ENCODE measurements around the gene PLXNA2.

PLXNA2 gene

DNA sequence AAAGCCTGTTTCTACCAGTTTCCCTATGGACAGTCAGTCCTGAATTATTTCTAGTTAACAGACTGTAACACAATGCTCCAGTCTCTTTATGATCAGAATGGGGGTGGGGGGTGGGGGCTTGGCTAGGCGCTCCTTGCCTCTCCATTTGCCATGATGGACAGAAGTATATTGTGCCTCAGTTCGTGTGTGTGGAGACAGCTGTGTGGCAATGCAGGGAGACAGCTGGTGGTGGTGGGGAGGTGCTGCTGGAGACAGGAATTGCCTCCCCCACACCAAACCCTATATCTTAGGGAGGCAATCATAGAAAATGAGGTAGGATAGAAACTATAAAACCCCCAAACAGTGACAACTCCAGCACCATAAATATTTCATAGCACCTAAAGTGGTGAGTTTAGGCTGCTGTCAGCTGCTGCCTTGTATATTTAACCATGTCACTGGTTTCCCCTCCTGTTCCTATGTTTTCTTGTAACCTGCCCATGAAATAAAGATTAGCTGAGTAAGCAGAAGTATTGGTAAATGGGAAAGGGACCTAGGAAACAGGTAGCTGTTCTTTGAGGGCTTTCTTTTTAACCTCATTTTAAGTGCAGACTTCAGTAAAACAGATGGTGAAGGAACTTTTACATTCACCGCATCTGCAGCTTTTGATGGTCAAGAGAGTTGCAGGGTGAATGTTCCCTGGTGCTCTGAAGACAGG is 3.4 kb downstream of the PLXNA2 start:
- no peak for DNase-seq

DNA sequence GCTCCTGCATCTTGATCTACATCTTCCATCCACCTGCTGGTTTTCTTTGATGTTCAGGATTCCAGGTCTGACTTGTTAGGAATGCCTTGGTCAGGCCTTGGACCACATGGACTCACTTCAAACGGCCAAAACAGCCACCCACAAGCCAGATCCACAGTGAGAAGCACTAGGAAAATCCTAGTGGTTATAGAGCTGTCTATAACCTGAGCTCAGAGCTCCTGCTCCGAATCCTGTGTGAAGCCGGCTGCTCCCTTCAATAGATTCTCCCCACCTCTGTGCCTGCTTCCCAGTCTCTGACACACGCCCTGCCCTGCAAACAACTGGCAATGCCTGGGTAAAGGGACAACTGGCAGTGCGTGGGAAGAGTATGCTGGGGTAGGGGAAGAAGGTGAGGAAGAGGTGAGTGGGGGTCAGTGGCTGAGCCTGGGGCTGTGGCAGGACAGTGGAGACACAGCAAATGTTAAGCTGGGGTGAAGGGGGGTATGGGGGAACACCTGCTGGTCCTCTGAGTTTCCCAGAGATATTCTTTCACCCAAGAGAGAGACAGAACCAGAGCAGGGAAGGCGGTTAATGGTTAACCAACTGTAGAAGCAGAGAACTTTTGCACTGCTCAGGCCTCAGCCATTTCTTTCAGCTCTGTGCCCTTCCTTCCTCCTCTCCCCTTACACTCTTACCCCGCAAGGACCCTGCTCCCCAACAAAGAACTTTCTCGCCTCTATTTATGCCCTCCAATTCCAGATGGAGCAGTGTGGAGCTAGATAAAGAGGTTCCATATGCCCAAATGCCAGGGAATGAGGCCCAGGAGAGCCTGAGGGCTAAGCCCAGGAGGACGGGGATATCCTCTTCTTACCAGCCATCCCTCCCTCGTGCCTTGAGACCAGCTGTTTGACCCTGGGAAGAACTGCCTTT is 4.5 kb downstream of the PLXNA2 start:
- DNase-seq, result no peak

DNA sequence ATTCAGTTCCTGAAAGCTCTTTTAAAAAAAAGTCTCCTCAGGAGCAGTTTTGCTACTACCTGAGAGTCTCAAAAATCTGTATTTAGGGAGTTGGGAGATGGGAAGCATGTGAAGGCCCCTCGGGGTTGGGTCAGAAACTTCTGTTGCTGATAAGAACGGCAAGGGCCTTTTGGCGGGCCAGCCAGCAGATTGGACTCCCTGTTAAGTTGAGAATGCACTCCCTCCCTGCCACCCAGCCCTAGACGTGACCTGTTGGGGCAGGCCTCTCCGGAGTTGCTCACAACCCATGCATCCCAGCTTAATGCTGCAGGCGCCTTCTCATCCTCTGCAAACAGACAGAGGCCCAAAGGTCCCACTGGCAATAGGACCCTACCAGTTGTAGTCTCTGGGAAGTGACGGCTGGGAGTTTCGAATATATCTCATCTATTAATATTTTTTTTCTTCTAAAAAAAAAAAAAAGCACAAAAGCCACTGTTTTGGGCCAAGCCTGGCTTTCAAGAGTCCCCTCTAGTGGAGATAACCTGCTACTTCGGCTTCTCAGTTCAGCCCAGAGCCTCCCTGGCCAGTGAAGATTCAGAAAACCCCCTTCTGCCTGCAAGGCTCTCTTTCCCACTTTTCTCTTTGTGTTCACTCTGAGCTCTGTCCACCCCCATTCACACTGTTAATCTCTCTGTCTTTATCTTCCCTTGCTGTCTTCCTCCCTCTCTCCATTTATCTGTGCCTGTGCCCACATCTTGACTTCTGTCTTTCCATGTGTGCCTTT is 5.3 kb downstream of the PLXNA2 start:
- DNase-seq, result peak; percentile 31

DNA sequence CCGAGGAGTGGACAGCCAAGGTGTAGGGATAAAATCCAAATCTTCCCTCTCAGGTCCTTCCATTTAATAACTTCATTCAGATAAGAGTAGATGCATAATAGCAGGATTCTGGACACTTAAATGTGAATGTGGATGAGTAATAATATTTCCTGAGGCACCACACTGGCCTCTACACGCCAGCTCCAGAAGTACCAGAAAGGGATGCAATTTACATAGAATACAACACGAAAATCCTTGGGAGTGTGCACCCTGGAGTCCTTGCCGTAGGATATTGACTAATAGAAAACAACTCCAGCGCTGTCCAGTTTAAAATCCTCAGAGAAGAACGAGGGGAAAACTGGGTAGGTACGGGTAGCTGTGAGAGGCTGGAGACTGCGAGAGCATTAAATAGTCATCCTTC is 6.9 kb downstream of the PLXNA2 start:
- DNase-seq, result no peak

DNA sequence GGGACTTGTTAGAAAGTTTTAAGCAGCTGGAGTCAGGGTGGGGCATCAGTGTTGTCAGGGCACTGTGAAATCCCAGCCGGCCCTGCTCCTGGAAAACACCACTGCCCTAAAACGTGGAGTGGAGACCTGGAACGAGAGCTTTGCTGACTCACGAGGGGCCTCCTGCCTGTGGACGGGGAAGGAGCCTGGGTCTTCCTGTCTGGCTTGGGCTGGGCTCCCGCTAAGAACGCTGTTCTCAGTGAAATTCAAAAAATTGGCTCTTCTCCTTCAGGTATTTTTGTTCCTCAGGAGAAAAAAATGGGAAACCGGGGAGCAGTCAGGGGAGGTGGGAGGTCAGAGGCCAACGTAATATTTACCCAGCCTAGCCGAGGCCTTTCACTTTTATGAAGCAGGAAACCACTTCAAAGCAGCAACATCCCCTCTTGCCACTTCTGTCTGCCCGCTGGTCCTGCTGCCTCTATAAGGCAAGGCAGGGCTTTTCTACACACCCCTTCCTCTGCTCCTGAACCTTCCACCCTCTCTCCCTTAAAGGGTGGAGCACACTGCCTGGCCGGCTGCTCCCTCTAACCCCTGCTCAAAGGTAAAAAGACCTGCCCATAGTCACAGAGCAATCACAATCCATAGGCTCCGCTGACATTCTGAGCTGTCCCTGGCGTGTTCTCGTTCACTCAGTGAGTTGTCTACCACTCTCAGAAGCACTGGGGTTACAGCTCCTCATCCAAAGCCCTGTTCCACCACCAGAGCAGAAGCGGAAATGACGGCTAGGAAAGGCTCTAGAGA is 8.0 kb downstream of the PLXNA2 start:
- DNase-seq, result peak; percentile 6

DNA sequence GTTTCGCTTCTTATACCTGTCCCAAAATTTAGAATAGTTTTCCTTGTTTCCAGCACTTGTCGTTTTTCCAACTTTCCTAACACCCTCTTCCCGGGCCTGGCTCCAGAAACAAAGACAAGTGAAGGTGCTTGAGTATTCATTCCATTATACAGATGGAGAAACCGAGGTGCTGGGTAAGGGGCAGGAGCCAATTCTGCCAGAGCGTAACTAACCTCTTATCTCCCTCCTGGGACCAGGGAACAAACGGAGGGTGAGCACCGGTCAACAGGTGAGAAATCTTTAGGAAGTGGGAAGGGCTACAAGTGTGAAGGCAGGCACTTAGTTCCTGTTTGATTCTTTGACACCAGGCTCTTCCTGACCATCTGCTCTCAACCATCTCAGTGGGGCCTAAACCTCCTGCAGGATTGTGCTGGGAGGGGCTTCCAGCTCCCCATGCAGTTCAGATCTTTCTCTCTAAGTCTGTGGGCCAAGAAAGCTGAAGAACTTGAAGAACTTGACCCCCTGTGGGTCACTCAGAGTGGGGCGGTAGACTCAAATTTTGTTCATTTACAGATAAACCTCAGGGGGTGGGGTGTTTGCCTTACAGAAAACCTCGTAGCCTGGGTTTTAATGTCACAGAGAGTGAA is 8.7 kb downstream of the PLXNA2 start:
- no peak for DNase-seq

DNA sequence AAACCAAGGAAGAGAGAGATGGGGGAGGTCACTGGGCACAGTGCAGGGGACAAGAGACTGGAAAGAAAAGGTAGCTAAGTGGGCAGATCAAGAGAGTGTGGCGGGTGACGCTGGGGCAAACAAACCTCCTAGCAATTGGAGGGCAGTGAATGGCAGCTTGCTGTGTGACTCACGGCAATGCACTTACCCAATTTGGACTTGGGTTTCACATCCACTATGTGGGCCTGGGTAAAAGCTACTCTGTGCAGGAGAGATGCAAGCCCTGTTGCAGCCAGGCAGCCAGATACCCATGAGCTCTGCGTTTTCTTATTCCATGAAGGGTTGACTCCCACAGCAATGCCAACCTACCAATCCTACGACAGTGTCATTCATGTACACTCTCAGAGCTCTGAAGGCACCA is 9.5 kb downstream of the PLXNA2 start:
- DNase-seq, result no peak

DNA sequence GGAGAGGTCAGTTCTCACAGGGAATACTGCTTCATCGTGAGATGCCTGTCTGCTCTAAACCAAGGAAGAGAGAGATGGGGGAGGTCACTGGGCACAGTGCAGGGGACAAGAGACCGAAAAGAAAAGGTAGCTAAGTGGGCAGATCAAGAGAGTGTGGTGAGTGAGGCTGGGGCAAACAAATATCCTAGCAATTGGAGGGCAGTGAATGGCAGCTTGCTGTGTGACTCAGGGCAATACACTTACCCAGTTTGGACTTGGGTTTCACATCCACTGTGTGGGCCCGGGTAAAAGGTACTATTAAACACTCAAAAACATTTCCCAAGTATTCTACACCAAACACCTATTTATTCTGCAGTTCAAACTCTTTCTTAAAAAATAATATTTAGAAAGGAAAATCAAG is 10.2 kb downstream of the PLXNA2 start:
- no peak for DNase-seq

DNA sequence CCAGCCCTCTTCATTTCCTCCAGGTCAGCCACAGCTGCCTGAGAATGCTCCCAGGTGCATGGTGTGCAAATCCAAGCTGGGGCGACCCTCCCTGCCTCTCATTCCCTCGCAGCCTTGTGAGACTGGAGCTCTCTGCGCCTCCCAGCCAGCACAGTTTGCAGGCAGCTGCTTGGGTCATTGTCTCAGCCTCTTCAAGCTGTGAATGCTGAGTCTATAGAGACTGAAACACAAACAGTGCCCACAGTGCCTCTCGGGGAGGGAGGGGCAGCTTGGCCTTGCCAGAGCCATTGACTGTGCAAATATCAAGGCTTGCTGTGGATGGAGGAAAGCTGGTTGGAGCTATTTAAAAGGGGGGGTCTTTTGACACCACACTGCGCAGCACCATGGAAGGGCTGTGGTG is 10.6 kb downstream of the PLXNA2 start:
- no peak for DNase-seq

DNA sequence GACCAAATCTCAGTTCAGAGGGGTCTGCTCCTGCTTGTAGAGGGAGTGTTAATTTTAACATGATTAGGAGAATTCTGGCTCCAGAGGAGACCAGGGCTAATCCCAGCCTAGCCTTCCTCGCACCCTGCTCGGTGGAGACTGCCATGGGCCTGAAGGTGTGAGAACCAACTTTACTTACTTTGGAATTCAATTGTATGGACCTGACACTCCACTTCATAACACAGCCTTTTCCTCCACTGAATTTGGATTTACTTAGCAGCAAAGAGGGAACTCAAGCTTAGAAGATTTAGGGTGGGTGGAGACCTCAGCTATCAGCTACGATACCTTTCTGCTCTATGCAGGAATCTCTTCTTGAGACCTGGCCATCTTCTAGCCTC is 11.5 kb downstream of the PLXNA2 start:
- no peak for DNase-seq

DNA sequence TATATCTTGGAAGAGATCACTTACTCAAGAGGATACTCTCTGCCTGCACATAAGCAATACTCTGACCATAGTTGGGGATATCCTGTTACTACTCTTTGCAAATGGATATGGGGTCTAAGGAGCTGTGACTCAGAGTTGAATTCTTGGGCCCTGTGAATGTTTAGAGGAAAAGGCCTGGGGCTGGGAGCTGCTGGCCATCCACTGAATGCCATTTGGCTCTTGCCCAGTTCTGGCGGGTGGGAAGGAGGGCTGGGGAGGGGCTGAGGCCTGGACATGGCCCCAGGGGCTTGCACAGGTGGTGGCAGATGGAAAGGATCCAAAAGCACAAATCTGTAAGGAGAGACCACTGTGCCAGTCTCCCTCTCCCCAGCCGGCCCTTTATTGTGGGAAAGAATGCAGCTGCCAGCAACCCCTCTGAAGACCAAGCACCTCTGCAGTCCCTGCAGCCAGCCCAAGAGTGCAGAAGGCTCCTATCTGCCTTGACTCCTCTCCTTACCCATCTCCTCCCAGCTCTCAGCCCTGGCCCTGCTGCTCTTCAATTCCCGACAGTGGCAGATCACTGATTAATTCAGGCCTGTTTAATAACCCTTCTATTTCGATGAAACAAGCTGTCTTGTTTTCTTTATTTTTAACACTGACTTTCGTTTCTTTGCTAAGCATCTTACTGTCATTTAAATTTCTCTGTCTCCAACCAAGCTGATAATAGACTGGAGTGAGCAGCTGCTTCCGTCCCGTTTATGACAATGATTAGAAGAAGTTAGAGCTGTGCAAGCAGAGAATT is 12.1 kb downstream of the PLXNA2 start:
- no peak for DNase-seq

DNA sequence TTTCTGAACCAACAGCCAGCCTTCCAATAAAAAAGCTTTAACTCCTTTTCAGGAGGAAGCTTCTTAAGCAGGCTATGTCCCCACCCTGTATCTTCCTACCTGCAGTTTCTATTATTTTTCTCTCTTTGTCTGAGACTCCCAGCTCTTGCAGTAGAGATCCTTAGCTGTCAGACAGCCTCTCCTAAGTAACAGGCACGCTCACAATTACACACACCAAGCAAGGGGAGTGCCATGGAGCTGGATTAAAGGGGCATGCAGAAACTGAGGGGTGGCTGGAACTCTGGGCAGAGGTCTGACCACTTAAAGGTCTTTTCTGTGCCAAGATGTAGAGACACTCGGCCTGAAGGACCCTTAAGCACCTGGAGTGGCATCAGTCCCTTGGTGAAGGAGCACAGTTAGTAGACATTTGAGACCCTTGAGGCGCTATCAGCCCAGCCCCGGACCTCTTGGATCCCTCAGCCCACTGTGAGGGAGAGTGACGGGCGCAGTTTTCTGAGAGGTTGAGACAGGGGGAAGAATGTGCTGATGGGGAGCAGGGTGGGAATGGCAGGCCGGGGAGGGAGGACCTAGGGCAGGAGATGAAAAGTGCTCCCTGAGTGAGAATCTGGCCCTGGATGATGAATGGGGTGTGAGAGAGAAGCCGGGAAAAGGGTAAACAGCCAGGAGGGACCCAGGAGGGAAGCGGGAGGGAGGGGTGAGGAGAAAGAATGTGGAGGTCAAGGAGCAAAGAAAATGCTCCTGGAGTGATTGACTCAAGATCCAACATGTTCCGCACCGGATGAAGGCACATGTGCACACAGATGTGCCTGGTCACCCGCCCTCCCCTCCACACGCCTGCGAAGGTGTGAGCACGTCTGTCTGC is 13.3 kb downstream of the PLXNA2 start:
- no peak for DNase-seq

DNA sequence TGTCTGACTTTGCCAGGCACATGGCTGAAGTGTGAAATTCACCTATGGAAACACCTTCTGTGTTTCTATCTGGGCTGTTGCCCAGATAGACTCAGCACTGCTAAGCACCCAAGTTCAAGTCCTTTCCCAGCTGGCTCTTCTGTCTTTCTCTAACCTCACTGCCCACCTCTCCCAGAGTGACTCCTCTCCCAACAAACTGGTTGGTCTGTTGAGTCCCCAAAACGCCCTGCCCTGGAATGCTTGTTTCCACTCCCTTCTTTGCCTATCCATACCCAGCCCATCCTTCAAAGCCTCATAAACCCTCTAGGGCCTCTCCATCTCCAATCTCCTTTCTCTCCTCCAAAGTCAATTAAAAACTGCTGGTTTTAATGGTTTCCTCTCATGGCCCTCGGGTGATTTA is 15.6 kb downstream of the PLXNA2 start:
- DNase-seq, result no peak

DNA sequence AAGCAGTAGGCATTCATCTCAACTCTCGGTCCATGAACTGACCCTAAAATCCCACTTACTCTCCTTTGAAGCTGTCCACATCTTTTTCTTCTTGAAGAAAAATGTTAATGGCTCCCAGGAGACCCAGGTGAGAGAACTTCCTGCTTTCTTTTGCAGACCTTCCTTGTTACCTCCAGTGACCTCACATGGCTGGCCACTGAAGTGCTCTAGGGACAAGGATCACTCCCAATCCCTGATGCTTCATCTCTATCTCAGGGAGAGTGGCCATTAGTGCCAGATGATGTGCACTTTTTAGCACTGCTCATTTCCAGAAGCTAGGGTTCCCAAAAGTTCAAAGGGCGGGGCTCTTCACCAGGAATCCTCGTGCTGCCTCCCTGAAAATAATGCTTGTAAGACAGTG is 16.2 kb downstream of the PLXNA2 start:
- DNase-seq, result no peak

DNA sequence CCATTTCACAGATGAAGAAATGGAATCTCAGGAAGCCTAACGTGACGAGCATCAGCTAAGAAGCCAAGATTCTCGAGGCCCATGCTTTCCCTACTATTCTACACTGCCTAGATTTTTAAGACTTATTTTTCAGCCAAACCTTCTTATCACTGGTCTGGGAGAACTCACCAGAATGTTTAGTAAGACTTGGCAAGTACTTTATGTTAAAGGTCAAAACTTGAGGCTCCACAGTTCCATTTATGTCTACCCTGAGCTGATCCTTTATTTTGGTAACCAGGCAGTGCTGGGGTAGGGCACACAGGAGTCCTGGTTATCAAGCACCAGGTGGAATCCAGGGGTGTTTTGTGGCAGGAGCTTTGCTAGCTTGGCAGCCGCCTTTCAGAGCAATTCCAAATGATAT is 16.8 kb downstream of the PLXNA2 start:
- no peak for DNase-seq

DNA sequence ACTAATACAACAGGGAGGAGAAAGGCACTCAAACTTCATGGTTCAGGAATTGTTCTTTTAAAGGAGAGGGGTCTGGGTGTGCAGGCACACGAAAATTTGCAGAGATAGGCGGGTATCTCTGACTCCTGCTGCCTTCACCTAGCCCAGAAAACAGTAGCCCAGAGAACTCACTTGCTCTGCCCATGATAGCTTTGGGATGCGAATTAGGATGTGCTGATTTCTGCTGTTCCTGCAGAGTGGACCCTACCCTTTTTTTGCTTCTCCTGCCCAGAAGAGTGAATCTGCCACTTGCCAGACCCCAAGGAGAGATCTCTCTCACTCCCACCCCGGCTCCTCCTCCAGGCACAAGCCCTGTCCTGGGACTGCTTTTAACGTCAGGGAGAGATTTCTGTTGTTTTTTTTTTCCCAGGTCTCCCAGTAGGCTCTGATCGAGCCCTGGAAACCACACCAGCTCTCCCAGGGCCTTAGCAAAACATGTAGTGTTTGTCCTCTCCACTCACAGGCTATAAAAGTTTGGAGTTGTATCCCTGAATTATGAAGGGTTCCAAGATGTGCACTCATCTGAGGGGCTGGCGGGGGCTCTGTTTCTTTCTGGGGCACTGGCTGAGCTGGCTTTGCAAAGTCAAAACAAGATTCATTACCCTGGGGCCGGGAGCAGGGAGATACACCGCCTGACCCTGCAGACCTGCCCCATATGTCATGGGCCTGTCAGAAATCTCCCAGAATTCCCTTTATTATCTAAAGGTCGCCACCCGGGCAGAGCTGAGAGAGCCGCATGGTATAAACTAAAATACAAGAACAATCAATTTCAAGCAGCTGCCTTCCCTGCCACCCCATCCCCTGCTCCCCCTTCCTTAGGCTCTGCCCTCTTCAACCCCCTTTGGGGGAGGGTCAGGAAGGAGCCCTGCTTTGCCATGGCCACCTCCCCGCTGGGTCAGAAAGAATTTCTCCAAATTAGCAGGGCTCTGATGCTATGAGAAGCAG is 17.9 kb downstream of the PLXNA2 start:
- DNase-seq, result no peak

DNA sequence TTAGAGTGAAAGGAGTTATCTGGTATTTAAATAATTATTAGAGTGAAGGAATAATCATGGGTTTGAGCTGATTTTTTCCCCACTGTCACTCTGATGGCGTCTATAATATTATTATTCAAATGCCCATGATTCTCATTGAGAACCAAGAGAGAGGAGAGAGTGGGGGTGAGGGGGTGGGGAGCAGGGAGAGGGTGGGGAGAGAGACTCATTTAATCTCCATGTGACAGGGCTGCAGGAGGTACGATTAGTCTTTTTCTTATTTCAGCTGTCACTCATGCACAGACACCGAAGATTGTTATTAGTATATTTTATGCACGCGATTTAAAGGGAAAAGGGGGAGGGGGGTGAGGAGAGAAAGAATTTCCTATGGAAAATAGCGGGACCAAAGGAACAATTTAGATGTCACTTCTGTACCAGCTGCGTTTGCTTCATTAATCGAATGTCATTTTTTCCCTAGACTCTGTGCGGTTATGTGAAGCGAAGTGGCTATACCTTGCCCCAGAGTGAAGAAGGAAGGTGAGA is 19.9 kb downstream of the PLXNA2 start:
- DNase-seq, result no peak

DNA sequence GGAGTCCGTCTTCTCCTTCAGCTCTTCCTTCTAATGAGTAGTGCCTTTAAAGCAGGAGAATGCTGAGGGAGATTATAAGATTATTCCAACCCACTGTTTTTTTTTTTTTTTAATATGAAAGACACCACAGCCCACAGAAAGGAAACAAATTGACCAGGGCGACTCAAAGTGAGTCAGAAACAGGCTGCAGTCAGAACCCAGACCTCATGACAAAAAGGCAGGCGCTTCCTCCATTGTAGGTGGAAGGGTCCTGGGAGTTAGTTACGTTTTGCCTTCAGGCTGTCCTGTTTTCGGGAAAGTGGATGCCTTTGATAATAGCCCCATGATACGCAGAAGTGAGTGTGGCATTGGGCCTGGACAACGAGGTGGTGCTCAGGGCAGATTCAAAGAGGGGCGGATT is 21.0 kb downstream of the PLXNA2 start:
- no peak for DNase-seq
